ENCODE results near the gene STRA8. TPM values are rescaled to one million over a fixed set of nuclear protein-coding genes. Genes with fewer than 3 reads are reported as not detected.
A peak's percentile ranks its signal among the peaks of the same experiment; 100 is the strongest.

Gene STRA8
- total and polyA plus RNA-seq, 2 donors from 2014 or later: 0.43 TPM; not detected in 1

GRCh38 chr7:135201350-135201749, 32.3 kb upstream of the STRA8 start:
- peak overlapping the region in 1 of 3 donors; percentile 23 for H3K9ac ChIP-seq (ENCODE audit: low read length in 3 of 3)
- no peak for FAIRE-seq
- peak overlapping the region; percentile 37 to 48 for H3K27ac ChIP-seq (ENCODE audit: low read depth in 2 of 2, low read length in 2 of 2)
- peak overlapping the region in 1 of 3 donors; percentile 44 for H3K4me3 ChIP-seq (ENCODE audit: low read length in 3 of 3)
- intact Hi-C loops (cut with DNase I): no loop called here
- peaks cover 0 to 36% (median 31%) of the 10 kb centered on the region in 3 donors for H3K4me1 ChIP-seq (ENCODE audit: control insufficient read depth in 2 of 3, insufficient read depth in 2 of 3, low read depth in 1 of 3, low read length in 3 of 3)
- no peaks in the 10 kb centered on the region for H3K9me3 ChIP-seq (ENCODE audit: control insufficient read depth in 2 of 3, insufficient read depth in 1 of 3, low read length in 3 of 3)
- peaks cover 13 to 67% (median 20%) of the 10 kb centered on the region in 3 donors for H3K36me3 ChIP-seq (ENCODE audit: control insufficient read depth in 2 of 3, insufficient read depth in 3 of 3, low read length in 3 of 3)
- no peak for DNase-seq
- TF ChIP-seq, protein P1, sequence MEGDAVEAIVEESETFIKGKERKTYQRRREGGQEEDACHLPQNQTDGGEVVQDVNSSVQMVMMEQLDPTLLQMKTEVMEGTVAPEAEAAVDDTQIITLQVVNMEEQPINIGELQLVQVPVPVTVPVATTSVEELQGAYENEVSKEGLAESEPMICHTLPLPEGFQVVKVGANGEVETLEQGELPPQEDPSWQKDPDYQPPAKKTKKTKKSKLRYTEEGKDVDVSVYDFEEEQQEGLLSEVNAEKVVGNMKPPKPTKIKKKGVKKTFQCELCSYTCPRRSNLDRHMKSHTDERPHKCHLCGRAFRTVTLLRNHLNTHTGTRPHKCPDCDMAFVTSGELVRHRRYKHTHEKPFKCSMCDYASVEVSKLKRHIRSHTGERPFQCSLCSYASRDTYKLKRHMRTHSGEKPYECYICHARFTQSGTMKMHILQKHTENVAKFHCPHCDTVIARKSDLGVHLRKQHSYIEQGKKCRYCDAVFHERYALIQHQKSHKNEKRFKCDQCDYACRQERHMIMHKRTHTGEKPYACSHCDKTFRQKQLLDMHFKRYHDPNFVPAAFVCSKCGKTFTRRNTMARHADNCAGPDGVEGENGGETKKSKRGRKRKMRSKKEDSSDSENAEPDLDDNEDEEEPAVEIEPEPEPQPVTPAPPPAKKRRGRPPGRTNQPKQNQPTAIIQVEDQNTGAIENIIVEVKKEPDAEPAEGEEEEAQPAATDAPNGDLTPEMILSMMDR (IDR thresholded peaks at IDR 0.05; ENCODE audit: borderline replicate concordance, extremely low read depth, insufficient read depth): no peak
- no peaks in the 10 kb centered on the region for H3K27me3 ChIP-seq (ENCODE audit: control insufficient read depth, insufficient read depth, low read length)

DNA sequence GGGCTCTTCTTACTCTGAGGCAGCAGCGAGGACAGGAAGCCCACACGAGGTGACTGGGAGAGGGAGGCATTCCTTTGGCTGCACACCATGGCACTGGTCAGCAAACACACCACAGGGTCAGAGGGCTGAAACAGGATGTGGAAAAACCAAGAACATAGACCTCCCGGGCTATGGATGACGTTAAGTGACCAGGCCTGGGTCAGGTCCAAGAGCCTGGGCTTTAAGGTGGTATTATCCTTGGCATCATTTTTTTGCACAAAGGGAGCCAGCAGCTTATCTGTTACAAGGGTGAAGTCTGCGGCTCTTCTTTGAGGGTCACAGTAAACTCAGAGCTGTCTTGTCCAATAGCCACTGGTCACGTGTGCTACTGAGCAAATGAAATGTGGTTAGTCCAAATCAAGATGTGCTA, 29.3 kb upstream of the STRA8 start:
- Histone ChIP-seq H3K4me1 (ENCODE audit: control insufficient read depth in 2 of 3, insufficient read depth in 2 of 3, low read depth in 1 of 3, low read length in 3 of 3) (peaks cover 0 to 49% (median 31%) of the 10 kb centered on the region in 3 donors), H3K27ac (ENCODE audit: low read depth in 2 of 2, low read length in 2 of 2) (peak overlapping the region; percentile 30 to 61), H3K9me3 (ENCODE audit: control insufficient read depth in 2 of 3, insufficient read depth in 1 of 3, low read length in 3 of 3) (no peaks in the 10 kb centered on the region), H3K36me3 (ENCODE audit: control insufficient read depth in 2 of 3, insufficient read depth in 3 of 3, low read length in 3 of 3) (peaks cover 10 to 38% (median 11%) of the 10 kb centered on the region in 3 donors), H3K4me3 (ENCODE audit: low read length in 3 of 3) (peak overlapping the region in 2 of 3 donors; percentile 11 to 44), H3K27me3 (ENCODE audit: control insufficient read depth, insufficient read depth, low read length) (no peaks in the 10 kb centered on the region), H3K9ac (ENCODE audit: low read length in 3 of 3) (no peak overlapping the region)
- intact Hi-C loops (cut with DNase I): no loop called here
- DNase-seq (no peak), FAIRE-seq (no peak)
- TF ChIP-seq, protein P1 (IDR thresholded peaks at IDR 0.05; ENCODE audit: borderline replicate concordance, extremely low read depth, insufficient read depth): no peak

- FAIRE-seq (no peak), DNase-seq (no peak)
- H3K27me3 ChIP-seq (ENCODE audit: control insufficient read depth, insufficient read depth, low read length): no peaks in the 10 kb centered on the region
- H3K4me3 ChIP-seq (ENCODE audit: low read length in 3 of 3): peak overlapping the region in 1 of 3 donors; percentile 20
- H3K4me1 ChIP-seq (ENCODE audit: control insufficient read depth in 2 of 3, insufficient read depth in 2 of 3, low read depth in 1 of 3, low read length in 3 of 3): peaks cover 0 to 51% (median 27%) of the 10 kb centered on the region in 3 donors
- intact Hi-C loops (cut with DNase I): no loop called here
- H3K27ac ChIP-seq (ENCODE audit: low read depth in 2 of 2, low read length in 2 of 2): peak overlapping the region; percentile 51 to 82
- TF ChIP-seq, protein P1 (IDR thresholded peaks at IDR 0.05; ENCODE audit: borderline replicate concordance, extremely low read depth, insufficient read depth): no peak
- peak overlapping the region in 1 of 3 donors; percentile 32 for H3K9ac ChIP-seq (ENCODE audit: low read length in 3 of 3)
- H3K9me3 ChIP-seq (ENCODE audit: control insufficient read depth in 2 of 3, insufficient read depth in 1 of 3, low read length in 3 of 3): no peaks in the 10 kb centered on the region
- peaks cover 7 to 34% (median 11%) of the 10 kb centered on the region in 3 donors for H3K36me3 ChIP-seq (ENCODE audit: control insufficient read depth in 2 of 3, insufficient read depth in 3 of 3, low read length in 3 of 3)
These were observed 28.8 kb upstream of the STRA8 start for GRCh38 chr7:135204876-135205275.
